Stimulated activated CD8-positive, alpha-beta memory T cell treated with anti-CD3 and anti-CD28 coated beads, Interleukin-4, amount 100 ng/mL, for 48 hours (primary cell): Measurements from ENCODE around the gene PCDHGB1.
"Not testable (repeated sequence)": the region's sequence is repeated elsewhere in the genome, so short reads cannot be mapped to it uniquely, and the experiment has no call there.

Source experiments
- DNase-seq: peaks from one replicate; pipeline ENCODE4 v3.0.0-alpha.2; 2020

Gene PCDHGB1

GRCh38 chr5:141384471-141385267 lies 34.8 kb downstream of the PCDHGB1 start:
- no peak for DNase-seq

GRCh38 chr5:141387557-141388311 lies 37.8 kb downstream of the PCDHGB1 start, which contains the start of gene PCDHGB4:
Gene PCDHGB4 (plus strand): TSS chr5:141387698. CDS start chr5:141387885, 187 bp downstream.
- peak; percentile 41 for DNase-seq

- no peak for DNase-seq
These were observed 38.8 kb downstream of the PCDHGB1 start for GRCh38 chr5:141388661-141389060.

GRCh38 chr5:141389153-141390042 lies 39.5 kb downstream of the PCDHGB1 start:
- no peak for DNase-seq

- DNase-seq, result no peak
These were observed 42.7 kb downstream of the PCDHGB1 start, which contains the start of gene PCDHGA8 for GRCh38 chr5:141392429-141393198. Gene PCDHGA8 (plus strand): TSS chr5:141392633. CDS start chr5:141392814, 181 bp downstream.

- DNase-seq, result no peak
These were observed 43.4 kb downstream of the PCDHGB1 start for GRCh38 chr5:141393267-141393666.

- DNase-seq, result not testable (repeated sequence)
These were observed 44.7 kb downstream of the PCDHGB1 start for GRCh38 chr5:141394401-141395187.

- peak; percentile 52 for DNase-seq
These were observed 48.1 kb downstream of the PCDHGB1 start, which contains the start of gene PCDHGB5 for GRCh38 chr5:141397756-141398551. Gene PCDHGB5 (plus strand): TSS chr5:141397947. CDS start chr5:141398128, 181 bp downstream.

- no peak for DNase-seq
These were observed 48.7 kb downstream of the PCDHGB1 start for GRCh38 chr5:141398608-141399007.

GRCh38 chr5:141399555-141400258 lies 49.8 kb downstream of the PCDHGB1 start:
- no peak for DNase-seq
